ENCODE results near the gene REPS2. TPM values are rescaled to one million over a fixed set of nuclear protein-coding genes. Genes with fewer than 3 reads are reported as not detected.

Gene REPS2
- total RNA-seq, 2 experiments from 2014 or later, result 0.41 to 4.0 TPM

DNA sequence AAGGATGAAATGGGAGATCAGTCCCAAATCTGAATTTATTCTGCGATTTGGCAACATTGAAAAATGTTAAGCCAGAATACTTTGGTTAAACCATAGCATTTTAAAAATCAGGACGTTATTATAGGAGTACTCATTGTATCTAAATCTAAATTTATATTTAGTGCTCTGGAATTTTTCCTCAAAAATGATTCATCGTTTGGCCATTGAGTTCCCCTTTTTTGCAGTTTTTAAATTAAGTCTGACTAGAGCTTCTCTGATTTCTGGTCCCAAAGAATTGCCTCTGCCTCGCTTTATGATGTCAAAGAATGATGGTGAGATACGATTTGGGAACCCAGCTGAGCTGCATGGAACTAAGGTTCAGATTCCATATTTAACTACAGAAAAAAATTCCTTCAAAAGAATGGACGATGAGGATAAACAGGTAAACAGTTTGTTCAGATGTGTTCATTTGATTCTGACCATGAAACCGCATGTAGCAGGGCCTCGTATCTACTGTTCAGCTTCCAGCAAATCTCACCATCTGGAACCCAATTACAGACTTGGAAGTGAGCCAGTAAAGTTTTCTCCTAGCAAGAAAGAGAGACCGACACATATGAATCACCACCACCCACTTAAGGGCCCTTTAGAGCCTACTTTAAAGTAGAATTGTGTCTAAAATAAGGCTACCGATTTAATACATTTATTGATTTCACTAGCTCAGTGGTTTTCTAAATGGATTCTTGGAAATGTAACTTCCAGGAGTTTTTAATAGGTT lies 75.6 kb downstream of the REPS2 start:
- CTCF ChIA-PET (ENCODE audit: unreplicated experiment), result no interaction called here

DNA sequence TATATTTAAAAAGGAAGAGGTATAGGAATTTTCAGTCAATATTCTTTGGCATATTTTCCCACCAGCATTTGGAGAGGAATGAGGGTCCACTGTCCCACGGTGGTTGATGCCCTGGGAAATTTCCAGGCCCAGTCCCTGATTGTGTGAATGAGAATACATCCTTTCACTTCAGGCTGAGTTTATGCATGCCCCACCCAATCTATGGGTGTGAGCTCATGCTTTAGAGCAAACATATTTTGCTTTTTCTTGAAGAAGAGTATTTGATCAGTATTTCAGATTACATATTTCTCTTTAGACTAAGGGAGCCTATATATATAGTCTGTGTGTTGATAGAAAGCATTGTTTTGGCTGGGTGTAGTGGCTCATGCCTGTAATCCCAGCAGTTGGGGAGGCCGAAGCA lies 77.2 kb downstream of the REPS2 start:
- no peak for TF ChIP-seq EZH2phosphoT487 (IDR thresholded peaks at IDR 0.05; ENCODE audit: borderline replicate concordance, low read depth, low read length)
- TF ChIP-seq, protein P1, sequence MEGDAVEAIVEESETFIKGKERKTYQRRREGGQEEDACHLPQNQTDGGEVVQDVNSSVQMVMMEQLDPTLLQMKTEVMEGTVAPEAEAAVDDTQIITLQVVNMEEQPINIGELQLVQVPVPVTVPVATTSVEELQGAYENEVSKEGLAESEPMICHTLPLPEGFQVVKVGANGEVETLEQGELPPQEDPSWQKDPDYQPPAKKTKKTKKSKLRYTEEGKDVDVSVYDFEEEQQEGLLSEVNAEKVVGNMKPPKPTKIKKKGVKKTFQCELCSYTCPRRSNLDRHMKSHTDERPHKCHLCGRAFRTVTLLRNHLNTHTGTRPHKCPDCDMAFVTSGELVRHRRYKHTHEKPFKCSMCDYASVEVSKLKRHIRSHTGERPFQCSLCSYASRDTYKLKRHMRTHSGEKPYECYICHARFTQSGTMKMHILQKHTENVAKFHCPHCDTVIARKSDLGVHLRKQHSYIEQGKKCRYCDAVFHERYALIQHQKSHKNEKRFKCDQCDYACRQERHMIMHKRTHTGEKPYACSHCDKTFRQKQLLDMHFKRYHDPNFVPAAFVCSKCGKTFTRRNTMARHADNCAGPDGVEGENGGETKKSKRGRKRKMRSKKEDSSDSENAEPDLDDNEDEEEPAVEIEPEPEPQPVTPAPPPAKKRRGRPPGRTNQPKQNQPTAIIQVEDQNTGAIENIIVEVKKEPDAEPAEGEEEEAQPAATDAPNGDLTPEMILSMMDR (conservative IDR thresholded peaks at IDR 0.05; ENCODE audit: low read length), result no peak
- BruUV-seq (replicated peaks), result no TSS peak
- Histone ChIP-seq H4K20me1 (ENCODE audit: insufficient read depth, low read length) (no peaks in the 10 kb centered on the region), H3K4me2 (ENCODE audit: low read length) (no peak overlapping the region), H3K9me2 (ENCODE audit: insufficient read depth, low read length) (no peaks in the 10 kb centered on the region), H3K27ac (ENCODE audit: low read depth, low read length, poor library complexity, severe bottlenecking) (no peak overlapping the region), H3K4me1 (ENCODE audit: insufficient read depth, low read length, poor library complexity, severe bottlenecking) (peaks cover 9% of the 10 kb centered on the region), H2AFZ (ENCODE audit: low read length) (no peak overlapping the region), H3K36me3 (ENCODE audit: insufficient read depth, low read length) (no peaks in the 10 kb centered on the region), H3K79me2 (ENCODE audit: insufficient read depth, low read depth, low read length) (no peaks in the 10 kb centered on the region), H3K9me3 (ENCODE audit: low read length) (no peaks in the 10 kb centered on the region), H3K4me3 (ENCODE audit: low read depth, low read length, poor library complexity, severe bottlenecking) (no peak overlapping the region)
- ChIA-PET POLR2A (interaction anchor here (1.0 to 2.1 kb wide), 4 partner anchors 10 to 138 kb away, joined by 3 to 11 read pairs (median 6); no protein-coding TSS in a partner anchor), CTCF (ENCODE audit: unreplicated experiment) (interaction anchor here (0.6 kb wide), 1 partner anchor 22 kb away, joined by 4 read pairs; no protein-coding TSS in a partner anchor)
- intact Hi-C loops (cut with micrococcal nuclease; ENCODE audit: unreplicated experiment), result no loop called here
- no peak for DNase-seq (ENCODE audit: low spot score)

More for the DNA sequence above, 75.6 kb downstream of the REPS2 start:
- Histone ChIP-seq H4K20me1 (ENCODE audit: insufficient read depth, low read length) (no peaks in the 10 kb centered on the region), H3K4me3 (ENCODE audit: low read depth, low read length, poor library complexity, severe bottlenecking) (no peak overlapping the region), H3K27ac (ENCODE audit: low read depth, low read length, poor library complexity, severe bottlenecking) (no peak overlapping the region), H3K79me2 (ENCODE audit: insufficient read depth, low read depth, low read length) (no peaks in the 10 kb centered on the region), H3K9me2 (ENCODE audit: insufficient read depth, low read length) (no peaks in the 10 kb centered on the region), H3K9me3 (ENCODE audit: low read length) (no peaks in the 10 kb centered on the region), H3K4me2 (ENCODE audit: low read length) (no peak overlapping the region), H2AFZ (ENCODE audit: low read length) (no peak overlapping the region), H3K4me1 (ENCODE audit: insufficient read depth, low read length, poor library complexity, severe bottlenecking) (peaks cover 9% of the 10 kb centered on the region), H3K36me3 (ENCODE audit: insufficient read depth, low read length) (no peaks in the 10 kb centered on the region)
- no TSS peak for BruUV-seq (replicated peaks)
- TF ChIP-seq, protein P1 (conservative IDR thresholded peaks at IDR 0.05; ENCODE audit: low read length), result no peak
- no peak for TF ChIP-seq EZH2phosphoT487 (IDR thresholded peaks at IDR 0.05; ENCODE audit: borderline replicate concordance, low read depth, low read length)
- POLR2A ChIA-PET, result no interaction called here
- DNase-seq (ENCODE audit: low spot score), result no peak
- intact Hi-C loops (cut with micrococcal nuclease; ENCODE audit: unreplicated experiment), result no loop called here

DNA sequence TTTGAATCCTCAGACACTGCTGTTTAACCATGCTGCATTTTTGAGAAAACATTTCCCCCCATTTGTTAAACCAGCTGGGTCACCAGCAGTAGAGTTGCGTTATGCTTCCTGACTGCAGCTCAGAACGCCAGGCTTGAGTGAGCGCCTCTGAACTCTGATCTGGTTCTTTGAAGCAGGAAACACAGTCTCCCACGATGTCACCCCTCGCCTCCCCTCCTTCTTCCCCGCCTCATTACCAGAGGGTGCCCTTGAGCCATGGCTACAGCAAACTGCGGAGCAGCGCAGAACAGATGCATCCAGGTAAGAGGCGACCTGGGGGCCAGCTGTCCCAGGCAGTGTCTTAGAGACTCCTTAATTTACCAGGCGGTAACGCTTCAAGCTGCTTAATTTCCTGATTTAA lies 78.4 kb downstream of the REPS2 start:
- DNase-seq (ENCODE audit: low spot score), result peak; percentile 52
- CTCF ChIA-PET (ENCODE audit: unreplicated experiment), result no interaction called here
- POLR2A ChIA-PET, result interaction anchor here (0.6 to 2.1 kb wide), 7 partner anchors 11 to 142 kb away, joined by 3 to 11 read pairs (median 4); no protein-coding TSS in a partner anchor

More for the DNA sequence above, 78.4 kb downstream of the REPS2 start:
- Histone ChIP-seq H3K79me2 (ENCODE audit: insufficient read depth, low read depth, low read length) (no peaks in the 10 kb centered on the region), H3K27ac (ENCODE audit: low read depth, low read length, poor library complexity, severe bottlenecking) (no peak overlapping the region), H3K9me2 (ENCODE audit: insufficient read depth, low read length) (no peaks in the 10 kb centered on the region), H3K4me3 (ENCODE audit: low read depth, low read length, poor library complexity, severe bottlenecking) (no peak overlapping the region), H3K36me3 (ENCODE audit: insufficient read depth, low read length) (no peaks in the 10 kb centered on the region), H2AFZ (ENCODE audit: low read length) (peak overlapping the region; percentile 19; the same call in 1 of the 2 replicates), H3K4me1 (ENCODE audit: insufficient read depth, low read length, poor library complexity, severe bottlenecking) (peaks cover 9% of the 10 kb centered on the region), H3K4me2 (ENCODE audit: low read length) (peak overlapping the region; percentile 37), H4K20me1 (ENCODE audit: insufficient read depth, low read length) (no peaks in the 10 kb centered on the region), H3K9me3 (ENCODE audit: low read length) (no peaks in the 10 kb centered on the region)
- no peak for TF ChIP-seq EZH2phosphoT487 (IDR thresholded peaks at IDR 0.05; ENCODE audit: borderline replicate concordance, low read depth, low read length)
- TF ChIP-seq, protein P1 (conservative IDR thresholded peaks at IDR 0.05; ENCODE audit: low read length), result no peak
- intact Hi-C loops (cut with micrococcal nuclease; ENCODE audit: unreplicated experiment), result no loop called here
- no TSS peak for BruUV-seq (replicated peaks)
